SK-N-SH (cell line): ENCODE measurements around the gene ACAP3.

Source experiments
- CTCF ChIP-seq: fragments of 200-600 bp; sonication (generic); IDR thresholded peaks from 2 replicates; pipeline ENCODE4 v1.6.1; 2017; ENCODE audit warnings: antibody characterized with exemption, mild to moderate bottlenecking, moderate library complexity
- EP300 ChIP-seq, 2 experiments: IDR thresholded peaks; 2 replicates each; pipeline versions ENCODE4 v1.4.0 to v1.6.1; 2012; ENCODE audit warnings: borderline replicate concordance in 1 of 2, low read depth in 1 of 2, low read length in 1 of 2
- POLR2AphosphoS5 ChIP-seq: IDR thresholded peaks from 2 replicates; pipeline ENCODE4 v1.6.1; 2012; ENCODE audit warnings: low read depth, low read length
- SIN3A ChIP-seq: IDR thresholded peaks from 2 replicates; pipeline ENCODE4 v1.6.1; 2012; ENCODE audit warnings: low read depth, mild to moderate bottlenecking, low read length, moderate library complexity, borderline replicate concordance
- TAF1 ChIP-seq: IDR thresholded peaks from 2 replicates; pipeline ENCODE4 v1.6.1; 2012; ENCODE audit warnings: low read depth, mild to moderate bottlenecking, low read length, moderate library complexity, borderline replicate concordance
- TEAD4 ChIP-seq: IDR thresholded peaks from 2 replicates; pipeline ENCODE4 v1.4.0; 2012; ENCODE audit warnings: mild to moderate bottlenecking, borderline replicate concordance; ENCODE audit not compliant: insufficient read depth
- TF ChIP-seq, protein P1 (sequence below): IDR thresholded peaks from 2 replicates; pipeline ENCODE4 v1.6.1; 2012; ENCODE audit warnings: mild to moderate bottlenecking, low read depth, low read length, moderate library complexity

GRCh38 chr1:1307261-1307922, 338 bp downstream of the ACAP3 start:
- TF ChIP-seq POLR2AphosphoS5 (no peak), CTCF (no peak), EP300 (IDR thresholded peaks at IDR 0.05; ENCODE audit: borderline replicate concordance in 1 of 2, low read depth in 1 of 2, low read length in 1 of 2) (no peak), TAF1 (no peak), TEAD4 (no peak), SIN3A (no peak; the same call in 1 of the 2 replicates)
- TF ChIP-seq, protein P1, sequence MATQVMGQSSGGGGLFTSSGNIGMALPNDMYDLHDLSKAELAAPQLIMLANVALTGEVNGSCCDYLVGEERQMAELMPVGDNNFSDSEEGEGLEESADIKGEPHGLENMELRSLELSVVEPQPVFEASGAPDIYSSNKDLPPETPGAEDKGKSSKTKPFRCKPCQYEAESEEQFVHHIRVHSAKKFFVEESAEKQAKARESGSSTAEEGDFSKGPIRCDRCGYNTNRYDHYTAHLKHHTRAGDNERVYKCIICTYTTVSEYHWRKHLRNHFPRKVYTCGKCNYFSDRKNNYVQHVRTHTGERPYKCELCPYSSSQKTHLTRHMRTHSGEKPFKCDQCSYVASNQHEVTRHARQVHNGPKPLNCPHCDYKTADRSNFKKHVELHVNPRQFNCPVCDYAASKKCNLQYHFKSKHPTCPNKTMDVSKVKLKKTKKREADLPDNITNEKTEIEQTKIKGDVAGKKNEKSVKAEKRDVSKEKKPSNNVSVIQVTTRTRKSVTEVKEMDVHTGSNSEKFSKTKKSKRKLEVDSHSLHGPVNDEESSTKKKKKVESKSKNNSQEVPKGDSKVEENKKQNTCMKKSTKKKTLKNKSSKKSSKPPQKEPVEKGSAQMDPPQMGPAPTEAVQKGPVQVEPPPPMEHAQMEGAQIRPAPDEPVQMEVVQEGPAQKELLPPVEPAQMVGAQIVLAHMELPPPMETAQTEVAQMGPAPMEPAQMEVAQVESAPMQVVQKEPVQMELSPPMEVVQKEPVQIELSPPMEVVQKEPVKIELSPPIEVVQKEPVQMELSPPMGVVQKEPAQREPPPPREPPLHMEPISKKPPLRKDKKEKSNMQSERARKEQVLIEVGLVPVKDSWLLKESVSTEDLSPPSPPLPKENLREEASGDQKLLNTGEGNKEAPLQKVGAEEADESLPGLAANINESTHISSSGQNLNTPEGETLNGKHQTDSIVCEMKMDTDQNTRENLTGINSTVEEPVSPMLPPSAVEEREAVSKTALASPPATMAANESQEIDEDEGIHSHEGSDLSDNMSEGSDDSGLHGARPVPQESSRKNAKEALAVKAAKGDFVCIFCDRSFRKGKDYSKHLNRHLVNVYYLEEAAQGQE = no peak
